ENCODE data around the gene PCGF1. TPM values are rescaled to one million over a fixed set of nuclear protein-coding genes. Genes with fewer than 3 reads are reported as not detected.

Gene PCGF1
- total and polyA plus RNA-seq, 4 donors = 3.3 to 12.5 (median 10.9) TPM

DNA sequence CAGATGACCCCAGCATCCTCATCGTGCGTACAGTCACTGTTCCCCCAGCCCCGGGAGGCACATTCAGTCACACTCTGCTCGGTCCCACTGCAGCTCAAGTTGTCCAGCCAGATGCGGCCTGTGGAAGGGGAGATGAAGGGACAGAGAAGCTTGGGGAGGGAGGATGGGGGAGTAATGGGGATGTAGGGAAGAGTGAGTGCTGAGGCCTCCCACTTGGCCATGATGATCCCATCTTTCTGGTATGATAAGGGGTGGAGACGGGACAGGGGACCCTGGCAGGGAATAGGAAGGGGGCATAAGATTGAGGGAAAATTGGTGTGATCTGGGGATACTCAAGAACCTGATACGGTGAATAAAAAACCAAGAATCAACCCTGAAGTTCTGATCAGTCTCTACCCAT is 42.7 kb upstream of the PCGF1 start:
- H3K27ac ChIP-seq (ENCODE audit: low read depth in 1 of 2, low read length in 2 of 2) = no peak overlapping the region
- H3K4me3 ChIP-seq (ENCODE audit: low read depth in 1 of 3, low read length in 3 of 3) = no peak overlapping the region
- WGBS = 75% methylated on average over 7 of the region's 7 CpGs
- no peak for DNase-seq (ENCODE audit: low spot score)
- no peaks in the 10 kb centered on the region for H3K27me3 ChIP-seq (ENCODE audit: control insufficient read depth in 4 of 4, insufficient read depth in 4 of 4, low read length in 3 of 4)
- peaks cover 5 to 19% (median 12%) of the 10 kb centered on the region in 4 donors for H3K4me1 ChIP-seq (ENCODE audit: control insufficient read depth in 4 of 4, insufficient read depth in 4 of 4, low read length in 3 of 4)
- TF ChIP-seq, protein P1, sequence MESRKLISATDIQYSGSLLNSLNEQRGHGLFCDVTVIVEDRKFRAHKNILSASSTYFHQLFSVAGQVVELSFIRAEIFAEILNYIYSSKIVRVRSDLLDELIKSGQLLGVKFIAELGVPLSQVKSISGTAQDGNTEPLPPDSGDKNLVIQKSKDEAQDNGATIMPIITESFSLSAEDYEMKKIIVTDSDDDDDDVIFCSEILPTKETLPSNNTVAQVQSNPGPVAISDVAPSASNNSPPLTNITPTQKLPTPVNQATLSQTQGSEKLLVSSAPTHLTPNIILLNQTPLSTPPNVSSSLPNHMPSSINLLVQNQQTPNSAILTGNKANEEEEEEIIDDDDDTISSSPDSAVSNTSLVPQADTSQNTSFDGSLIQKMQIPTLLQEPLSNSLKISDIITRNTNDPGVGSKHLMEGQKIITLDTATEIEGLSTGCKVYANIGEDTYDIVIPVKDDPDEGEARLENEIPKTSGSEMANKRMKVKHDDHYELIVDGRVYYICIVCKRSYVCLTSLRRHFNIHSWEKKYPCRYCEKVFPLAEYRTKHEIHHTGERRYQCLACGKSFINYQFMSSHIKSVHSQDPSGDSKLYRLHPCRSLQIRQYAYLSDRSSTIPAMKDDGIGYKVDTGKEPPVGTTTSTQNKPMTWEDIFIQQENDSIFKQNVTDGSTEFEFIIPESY (IDR thresholded peaks at IDR 0.05) = no peak
- TF ChIP-seq, protein P2, sequence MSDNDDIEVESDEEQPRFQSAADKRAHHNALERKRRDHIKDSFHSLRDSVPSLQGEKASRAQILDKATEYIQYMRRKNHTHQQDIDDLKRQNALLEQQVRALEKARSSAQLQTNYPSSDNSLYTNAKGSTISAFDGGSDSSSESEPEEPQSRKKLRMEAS (IDR thresholded peaks at IDR 0.05) = no peak
- TF ChIP-seq RAD21 (IDR thresholded peaks at IDR 0.05) = no peak
- TF ChIP-seq FOXA2 (IDR thresholded peaks at IDR 0.05) = no peak
- TF ChIP-seq, protein P3, sequence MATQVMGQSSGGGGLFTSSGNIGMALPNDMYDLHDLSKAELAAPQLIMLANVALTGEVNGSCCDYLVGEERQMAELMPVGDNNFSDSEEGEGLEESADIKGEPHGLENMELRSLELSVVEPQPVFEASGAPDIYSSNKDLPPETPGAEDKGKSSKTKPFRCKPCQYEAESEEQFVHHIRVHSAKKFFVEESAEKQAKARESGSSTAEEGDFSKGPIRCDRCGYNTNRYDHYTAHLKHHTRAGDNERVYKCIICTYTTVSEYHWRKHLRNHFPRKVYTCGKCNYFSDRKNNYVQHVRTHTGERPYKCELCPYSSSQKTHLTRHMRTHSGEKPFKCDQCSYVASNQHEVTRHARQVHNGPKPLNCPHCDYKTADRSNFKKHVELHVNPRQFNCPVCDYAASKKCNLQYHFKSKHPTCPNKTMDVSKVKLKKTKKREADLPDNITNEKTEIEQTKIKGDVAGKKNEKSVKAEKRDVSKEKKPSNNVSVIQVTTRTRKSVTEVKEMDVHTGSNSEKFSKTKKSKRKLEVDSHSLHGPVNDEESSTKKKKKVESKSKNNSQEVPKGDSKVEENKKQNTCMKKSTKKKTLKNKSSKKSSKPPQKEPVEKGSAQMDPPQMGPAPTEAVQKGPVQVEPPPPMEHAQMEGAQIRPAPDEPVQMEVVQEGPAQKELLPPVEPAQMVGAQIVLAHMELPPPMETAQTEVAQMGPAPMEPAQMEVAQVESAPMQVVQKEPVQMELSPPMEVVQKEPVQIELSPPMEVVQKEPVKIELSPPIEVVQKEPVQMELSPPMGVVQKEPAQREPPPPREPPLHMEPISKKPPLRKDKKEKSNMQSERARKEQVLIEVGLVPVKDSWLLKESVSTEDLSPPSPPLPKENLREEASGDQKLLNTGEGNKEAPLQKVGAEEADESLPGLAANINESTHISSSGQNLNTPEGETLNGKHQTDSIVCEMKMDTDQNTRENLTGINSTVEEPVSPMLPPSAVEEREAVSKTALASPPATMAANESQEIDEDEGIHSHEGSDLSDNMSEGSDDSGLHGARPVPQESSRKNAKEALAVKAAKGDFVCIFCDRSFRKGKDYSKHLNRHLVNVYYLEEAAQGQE (IDR thresholded peaks at IDR 0.05) = no peak
- no peak for TF ChIP-seq HNF4G (IDR thresholded peaks at IDR 0.05)
- no peak for TF ChIP-seq NR2F2 (IDR thresholded peaks at IDR 0.05)
- TF ChIP-seq, protein P4, sequence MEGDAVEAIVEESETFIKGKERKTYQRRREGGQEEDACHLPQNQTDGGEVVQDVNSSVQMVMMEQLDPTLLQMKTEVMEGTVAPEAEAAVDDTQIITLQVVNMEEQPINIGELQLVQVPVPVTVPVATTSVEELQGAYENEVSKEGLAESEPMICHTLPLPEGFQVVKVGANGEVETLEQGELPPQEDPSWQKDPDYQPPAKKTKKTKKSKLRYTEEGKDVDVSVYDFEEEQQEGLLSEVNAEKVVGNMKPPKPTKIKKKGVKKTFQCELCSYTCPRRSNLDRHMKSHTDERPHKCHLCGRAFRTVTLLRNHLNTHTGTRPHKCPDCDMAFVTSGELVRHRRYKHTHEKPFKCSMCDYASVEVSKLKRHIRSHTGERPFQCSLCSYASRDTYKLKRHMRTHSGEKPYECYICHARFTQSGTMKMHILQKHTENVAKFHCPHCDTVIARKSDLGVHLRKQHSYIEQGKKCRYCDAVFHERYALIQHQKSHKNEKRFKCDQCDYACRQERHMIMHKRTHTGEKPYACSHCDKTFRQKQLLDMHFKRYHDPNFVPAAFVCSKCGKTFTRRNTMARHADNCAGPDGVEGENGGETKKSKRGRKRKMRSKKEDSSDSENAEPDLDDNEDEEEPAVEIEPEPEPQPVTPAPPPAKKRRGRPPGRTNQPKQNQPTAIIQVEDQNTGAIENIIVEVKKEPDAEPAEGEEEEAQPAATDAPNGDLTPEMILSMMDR (IDR thresholded peaks at IDR 0.05; ENCODE audit: low read depth, low read length, missing input control) = no peak
- no peak for TF ChIP-seq FOXA1 (IDR thresholded peaks at IDR 0.05)
- no peak for TF ChIP-seq JUND (IDR thresholded peaks at IDR 0.05)
- TF ChIP-seq RXRA (IDR thresholded peaks at IDR 0.05) = no peak
- no peak for TF ChIP-seq SP1 (IDR thresholded peaks at IDR 0.05)
- TF ChIP-seq HNF4A (conservative IDR thresholded peaks at IDR 0.05) = no peak
- TF ChIP-seq YY1 (IDR thresholded peaks at IDR 0.05) = no peak
- no peak for TF ChIP-seq GABPA (IDR thresholded peaks at IDR 0.05 in 1 of 2, conservative IDR thresholded peaks at IDR 0.05 in 1 of 2)
- TF ChIP-seq, protein P5, sequence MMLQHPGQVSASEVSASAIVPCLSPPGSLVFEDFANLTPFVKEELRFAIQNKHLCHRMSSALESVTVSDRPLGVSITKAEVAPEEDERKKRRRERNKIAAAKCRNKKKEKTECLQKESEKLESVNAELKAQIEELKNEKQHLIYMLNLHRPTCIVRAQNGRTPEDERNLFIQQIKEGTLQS (IDR thresholded peaks at IDR 0.05) = no peak
- no peak for TF ChIP-seq TAF1 (conservative IDR thresholded peaks at IDR 0.05)
- H3K9me3 ChIP-seq (ENCODE audit: control insufficient read depth in 4 of 4, low read length in 3 of 4) = no peaks in the 10 kb centered on the region
- no peaks in the 10 kb centered on the region for H3K36me3 ChIP-seq (ENCODE audit: control insufficient read depth in 4 of 4, insufficient read depth in 3 of 4, low read depth in 1 of 4, low read length in 3 of 4)
- H3K9ac ChIP-seq (ENCODE audit: low read depth in 1 of 2, low read length in 2 of 2) = no peak overlapping the region
